ENCODE measurements around the gene PROP1.
"Not testable (repeated sequence)": the region's sequence is repeated elsewhere in the genome, so short reads cannot be mapped to it uniquely, and the experiment has no call there.

Gene PROP1

DNA sequence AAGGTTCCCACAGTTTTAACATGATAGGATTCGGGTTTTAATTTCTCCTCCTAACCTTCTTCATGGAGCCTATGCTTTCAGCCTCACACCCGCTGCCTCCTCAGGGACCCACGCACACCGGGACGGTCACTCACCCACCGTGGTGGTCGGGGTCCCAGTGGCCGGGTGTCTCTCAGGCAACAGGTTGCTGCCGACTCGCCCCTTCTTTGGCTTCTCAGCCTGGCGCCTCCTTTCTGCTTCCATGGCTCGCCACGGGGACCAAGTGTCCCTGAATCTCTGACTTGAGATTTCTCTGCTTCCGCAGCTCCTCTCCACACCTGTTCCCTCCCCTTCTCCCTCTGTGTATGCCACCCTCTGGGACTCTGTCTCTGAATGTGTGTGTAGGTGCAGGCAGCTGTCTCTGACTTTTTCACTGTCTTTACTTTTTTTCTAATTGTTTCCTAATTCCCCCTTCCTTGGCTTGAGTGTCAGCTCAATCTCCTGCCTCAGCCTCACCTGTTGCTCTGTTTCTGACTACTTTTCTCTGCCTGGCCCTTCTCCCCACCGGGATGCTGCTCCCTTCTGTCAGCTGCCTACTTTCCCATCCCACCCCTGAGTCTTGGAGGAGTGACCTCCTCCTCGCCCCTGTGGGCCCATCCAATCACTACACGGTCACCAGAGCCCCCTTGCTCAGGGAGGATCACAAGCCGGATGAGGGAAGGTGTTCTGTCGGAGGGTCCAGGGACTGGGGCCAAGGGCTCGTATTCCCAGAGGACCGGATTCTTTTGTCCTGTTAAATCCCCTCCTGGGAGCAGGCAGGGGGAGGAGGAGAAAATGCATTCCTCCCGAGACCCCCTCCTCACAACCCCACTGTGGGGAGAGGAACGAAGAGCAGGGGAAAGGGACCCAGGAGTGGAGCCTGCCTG lies at the start of gene PROP1:
Gene PROP1, minus strand, starts transcription at position 552 of the 905 bp plus-strand sequence. Its CDS starts 309 bp downstream, at position 243.
- no peak for DNase-seq

DNA sequence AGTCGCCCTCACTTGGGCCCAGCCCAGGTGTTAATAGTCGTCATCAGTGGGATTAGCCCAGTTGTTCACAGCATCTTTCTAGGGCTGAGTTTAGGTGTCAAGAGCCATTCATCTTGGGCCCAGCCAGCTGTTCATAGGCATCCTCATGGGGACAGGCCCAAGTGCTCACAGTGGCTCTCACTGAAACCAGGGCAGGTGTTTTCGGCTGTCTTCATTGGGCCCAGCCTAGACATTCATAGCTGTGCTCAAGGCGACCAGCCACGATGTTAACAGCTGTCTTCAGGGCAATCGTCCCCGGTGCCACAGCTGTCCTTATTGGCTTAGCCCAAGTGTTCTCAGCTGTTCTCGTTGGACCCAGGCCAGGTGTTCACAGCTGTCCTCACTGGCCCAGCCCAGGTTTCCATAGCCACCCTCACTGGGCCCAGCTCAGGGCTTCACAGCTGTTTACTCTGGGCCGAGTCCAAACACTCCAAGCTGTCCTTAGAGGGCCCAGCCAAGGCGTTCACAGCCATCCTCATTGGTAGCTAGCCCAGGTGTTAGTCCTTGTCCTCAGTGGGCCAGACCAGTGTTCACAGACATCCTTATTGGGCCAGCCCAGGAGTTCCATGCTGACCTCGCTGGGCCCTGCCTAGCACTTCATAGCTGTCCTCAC lies 23.5 kb upstream of the PROP1 start:
- not testable (repeated sequence) for DNase-seq

- not testable (repeated sequence) for DNase-seq
These were observed 16.7 kb upstream of the PROP1 start for GRCh38 chr5:178012758-178013157.

- not testable (repeated sequence) for DNase-seq
These were observed 15.9 kb upstream of the PROP1 start for GRCh38 chr5:178011816-178012554.

- DNase-seq, result not testable (repeated sequence)
These were observed 11.2 kb upstream of the PROP1 start for GRCh38 chr5:178007272-178007671.

DNA sequence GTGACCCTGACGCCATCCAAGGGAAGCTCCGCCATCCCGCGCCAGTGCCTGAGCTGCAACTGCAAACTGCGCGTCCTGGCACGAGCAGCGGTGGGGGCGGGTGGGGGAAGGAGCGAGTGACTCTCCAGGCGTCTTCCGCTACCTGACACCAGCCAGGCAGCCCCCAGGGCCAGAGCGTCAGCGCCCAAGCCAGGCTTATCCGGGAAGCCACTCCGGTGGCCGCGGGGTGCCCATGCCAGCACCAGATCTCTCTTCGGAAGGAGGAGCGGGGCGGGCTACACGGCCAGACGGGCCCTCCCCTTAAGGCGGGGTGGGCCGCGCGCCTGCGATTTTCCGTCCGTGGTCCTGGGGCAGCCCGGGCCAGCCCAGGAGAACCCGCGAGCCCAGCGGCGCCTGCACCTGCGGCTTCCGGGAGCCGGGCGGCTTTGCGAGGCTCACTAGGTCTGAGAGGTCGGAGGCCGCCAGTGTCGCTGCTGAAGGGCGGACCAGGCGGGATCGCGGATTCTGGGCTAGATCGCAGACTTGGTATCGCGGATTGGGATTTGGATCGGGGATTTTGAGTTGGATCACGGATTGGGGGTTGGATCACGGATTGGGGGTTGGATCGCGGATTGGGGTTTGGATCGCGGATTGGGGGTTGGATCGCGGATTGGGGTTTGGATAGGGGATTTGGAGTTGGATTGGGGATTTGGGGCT lies 10.6 kb upstream of the PROP1 start:
- DNase-seq, result not testable (repeated sequence)

DNA sequence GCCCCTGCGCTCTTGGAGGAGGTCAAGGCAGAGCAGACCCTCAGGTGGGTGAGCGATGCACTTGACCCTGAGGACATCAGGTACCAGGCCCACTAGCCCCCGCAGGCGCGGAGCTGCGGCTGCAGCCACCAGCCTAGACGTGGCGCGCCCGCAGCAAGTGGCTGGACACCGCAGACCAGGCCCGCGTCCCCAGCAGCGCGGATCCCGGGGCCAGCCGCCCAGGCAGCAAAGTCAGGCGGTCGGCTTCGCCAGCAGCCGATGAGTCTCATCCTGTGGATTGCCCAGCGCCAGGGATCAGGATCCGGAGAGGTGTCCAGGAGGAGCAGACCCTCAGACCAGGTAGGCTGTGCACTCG lies 10.1 kb upstream of the PROP1 start:
- DNase-seq, result not testable (repeated sequence)

GRCh38 chr5:177997846-177998245 lies 1.8 kb upstream of the PROP1 start:
- DNase-seq, result no peak

DNA sequence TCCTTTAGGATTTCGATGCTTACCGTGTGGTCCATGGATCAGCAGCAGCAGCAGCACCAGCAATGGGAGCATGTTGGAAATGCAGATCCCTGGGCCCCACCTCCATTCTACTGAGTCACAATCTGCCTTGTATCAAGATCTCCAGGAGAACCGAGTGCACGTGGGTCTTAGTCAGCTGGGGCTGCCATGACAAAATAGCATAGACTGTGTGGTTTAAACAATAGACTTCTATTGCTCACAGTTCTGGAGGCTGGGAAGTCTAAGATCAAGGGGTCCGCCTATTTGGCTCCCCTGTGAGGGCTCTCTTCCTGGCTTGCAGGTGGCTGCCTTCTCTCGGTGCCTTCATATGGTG lies 1.3 kb upstream of the PROP1 start:
- DNase-seq, result no peak

DNA sequence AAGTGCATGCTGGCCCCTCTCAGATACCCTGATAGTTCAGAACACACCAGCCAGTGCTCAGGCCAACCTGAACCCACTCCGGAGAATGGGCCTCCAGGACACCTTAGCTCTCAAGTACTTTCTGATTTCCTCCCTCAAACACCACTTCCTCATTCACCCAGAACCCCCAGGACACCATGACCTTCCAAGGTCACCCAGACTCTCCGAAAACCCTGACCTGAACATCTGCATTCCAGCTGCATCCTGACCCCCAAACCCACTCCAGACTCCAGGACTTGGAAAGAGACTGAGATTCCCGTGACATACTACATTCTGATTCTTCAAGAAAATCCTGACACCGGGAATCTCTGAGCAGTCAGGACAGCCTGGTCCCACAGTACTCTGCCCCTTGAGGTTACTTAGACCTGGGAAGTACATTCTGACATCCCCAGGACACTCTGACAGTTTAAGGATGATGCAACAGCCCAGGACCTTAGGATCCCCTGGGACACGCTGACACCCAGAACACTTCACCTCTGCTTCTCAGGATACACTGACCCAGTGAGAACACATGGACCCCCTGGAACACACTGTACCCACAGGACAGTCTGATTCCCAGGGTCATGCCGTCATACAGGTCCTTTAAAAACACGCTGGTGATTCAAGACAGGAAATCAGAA lies 747 bp upstream of the PROP1 start:
- no peak for DNase-seq

GRCh38 chr5:177994561-177995190 lies 1.4 kb downstream of the PROP1 start:
- no peak for DNase-seq

DNA sequence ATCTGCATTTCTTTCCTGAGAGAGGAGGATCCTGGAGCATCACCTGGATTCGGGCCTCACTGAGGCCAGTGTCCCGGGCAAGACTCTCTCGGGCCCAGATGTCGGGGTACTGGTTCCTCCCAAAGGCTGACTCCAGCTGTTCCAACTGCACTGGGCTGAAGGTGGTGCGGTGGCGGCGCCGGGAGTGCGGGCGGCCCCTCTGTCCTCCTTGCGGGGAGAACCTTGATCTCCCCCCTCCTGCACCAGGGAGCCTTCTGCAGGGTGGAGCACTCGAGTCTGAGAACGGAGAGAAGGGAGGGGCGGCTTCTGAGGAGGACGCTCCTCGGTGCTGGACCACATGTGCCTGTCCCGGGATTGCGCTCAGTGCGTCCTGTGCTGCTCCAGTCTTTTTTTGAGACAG lies 2.0 kb downstream of the PROP1 start:
- no peak for DNase-seq

DNA sequence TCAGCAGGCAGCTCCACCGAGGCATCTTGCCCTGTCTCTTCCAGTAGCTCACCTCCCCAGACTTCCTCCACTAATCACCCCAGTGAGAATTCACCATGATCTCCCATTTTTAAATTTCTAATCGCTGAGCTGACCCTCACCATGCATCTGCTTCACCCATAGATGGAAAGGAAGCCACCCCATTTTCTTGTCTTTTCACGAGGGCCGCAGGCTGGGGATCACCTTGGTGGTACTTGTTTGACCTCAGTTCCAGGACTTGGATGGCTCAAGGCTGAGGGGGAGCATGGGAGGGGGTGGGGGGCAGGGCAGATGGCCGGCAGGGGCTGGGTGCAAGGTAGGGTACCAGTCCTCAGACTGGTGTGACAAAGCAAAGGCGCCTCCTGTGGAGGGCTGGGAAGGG lies 3.6 kb downstream of the PROP1 start:
- DNase-seq, result no peak

GRCh38 chr5:177988989-177989625 lies 6.9 kb downstream of the PROP1 start:
- DNase-seq, result no peak

DNA sequence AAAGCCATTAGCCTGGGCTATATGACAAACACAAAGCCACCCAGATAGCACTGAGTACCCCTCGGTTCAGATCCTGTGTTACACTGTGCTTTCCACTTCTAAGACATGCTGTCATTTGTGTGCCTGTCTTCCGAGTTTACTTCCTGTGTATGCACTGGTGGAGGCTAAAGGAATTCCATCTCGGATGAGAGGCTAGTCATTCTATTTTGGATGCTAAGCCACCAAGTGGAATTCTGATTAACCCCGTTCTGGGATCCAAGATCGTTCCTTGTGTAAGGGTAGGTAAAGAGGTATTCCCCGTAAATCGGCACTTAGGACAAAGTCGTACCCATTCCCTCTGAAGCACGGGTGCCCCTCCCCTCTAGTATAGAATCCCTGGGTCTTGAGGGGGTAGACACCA lies 8.7 kb downstream of the PROP1 start:
- no peak for DNase-seq

- DNase-seq, result no peak
These were observed 10.5 kb downstream of the PROP1 start for GRCh38 chr5:177985430-177986040.

- no peak for DNase-seq
These were observed 11.3 kb downstream of the PROP1 start for GRCh38 chr5:177984584-177985206.

DNA sequence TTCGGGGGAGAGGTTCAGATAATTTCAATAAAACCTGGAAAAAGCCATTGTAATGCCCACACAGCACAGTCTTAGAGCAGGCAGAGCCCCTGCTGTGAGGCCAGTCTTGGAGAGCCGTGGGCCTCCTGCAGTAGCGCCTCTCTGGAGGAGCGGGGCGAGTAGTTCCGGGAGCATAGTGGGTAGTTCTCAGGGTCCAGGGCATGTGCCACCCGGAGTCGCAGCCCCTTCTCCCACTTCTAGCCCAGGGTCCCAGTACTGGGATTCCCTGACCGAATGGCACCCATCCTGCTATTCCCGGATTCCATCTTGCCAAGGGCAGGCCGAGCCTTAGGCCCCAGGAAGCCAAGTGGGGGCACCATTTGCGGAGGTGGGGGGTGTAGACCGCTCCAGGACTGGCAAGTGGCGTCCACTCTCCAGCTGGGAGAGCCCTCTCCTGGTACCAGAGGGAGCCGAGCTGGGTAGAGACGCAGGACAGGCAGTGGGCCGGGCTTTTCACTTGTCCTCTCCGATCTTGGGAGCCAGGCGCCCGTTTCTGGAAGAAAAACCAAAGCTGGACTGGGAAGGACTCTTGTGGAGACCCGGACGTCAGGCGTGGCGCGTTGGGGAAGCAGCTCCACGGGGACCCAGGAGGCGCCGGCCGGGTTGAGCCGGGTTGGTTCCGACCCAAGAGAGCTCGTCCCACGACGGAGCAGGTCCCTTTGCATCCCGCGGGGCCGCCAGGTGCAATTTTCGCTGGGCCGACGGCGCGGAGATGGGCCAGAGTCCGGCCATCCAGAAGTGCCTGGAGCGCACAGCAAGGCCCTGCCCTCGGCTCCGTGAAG lies 12.1 kb downstream of the PROP1 start:
- no peak for DNase-seq

DNA sequence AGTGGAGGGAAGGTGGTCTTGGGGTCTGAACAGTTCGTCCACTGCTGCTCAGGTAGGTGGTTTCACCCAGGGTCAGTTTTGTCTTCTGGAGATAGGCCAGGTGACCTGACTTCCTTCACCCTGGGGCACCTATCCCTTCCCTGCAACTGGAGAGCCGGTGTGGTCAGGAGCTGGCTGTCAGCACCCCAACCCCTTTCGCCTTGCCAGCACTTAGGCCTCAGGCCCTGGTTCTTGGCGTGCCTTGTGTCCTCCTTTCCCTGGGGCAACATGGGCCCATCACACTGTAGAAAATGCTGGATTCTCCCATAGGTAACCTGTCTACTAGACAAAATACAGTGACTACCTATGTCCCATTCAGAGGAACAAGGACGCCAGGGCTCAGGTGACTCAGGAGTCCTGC lies 13.1 kb downstream of the PROP1 start:
- DNase-seq, result no peak

Data from NCI-H1105 treated with DMSO at 0.1 percent for 48 hours (cell line).